HepG2 (cell line): ENCODE data around the gene SLC22A31. TPM values are rescaled to one million over a fixed set of nuclear protein-coding genes. Genes with fewer than 3 reads are reported as not detected.

ENCODE experiments used
- ATAC-seq: fragments of 200-7000 bp; cut with Tn5 transposase; 3 replicates; pipeline ENCODE4 v1.9.1; 2020; ENCODE audit warnings: mild to moderate bottlenecking, moderate library complexity
- BruUV-seq: library from RNA; stranded (reverse); fragments of 400-500 nt; replicated peaks from 2 replicates; lab custom pipeline; 2021; lab: Mats Ljungman, UMichigan
- CTCF ChIA-PET: fragments of 300-600 bp; formaldehyde crosslinking; extraction: SDS; loops from one replicate; lab custom pipeline; 2021; ENCODE audit warnings: low total read pairs, inconsistent platforms, low intra/inter-chr PET ratio; lab: Yijun Ruan, JAX
- POLR2A ChIA-PET: fragments of 350-600 bp; sonication (Branson Sonifier 250); formaldehyde crosslinking; loops from one replicate; lab custom pipeline; 2020; ENCODE audit warnings: antibody characterized with exemption, inconsistent platforms; lab: Yijun Ruan, JAX
- DNase-seq: peaks from one replicate; pipeline ENCODE4 v3.0.0-alpha.2; 2015; ENCODE audit warnings: low spot score
- FAIRE-seq: peaks from 3 replicates; lab custom pipeline; 2011; peaks lifted over from hg19 to GRCh38; lab: Jason Lieb, UNC
- H2AFZ ChIP-seq: one replicate; pipeline ENCODE4 v1.6.1; 2011; ENCODE audit warnings: low read length, inconsistent platforms
- H3K27ac ChIP-seq: fragments of 300-600 bp; 3 replicates; pipeline ENCODE4 v1.8.0; 2011; ENCODE audit warnings: mixed run types, mild to moderate bottlenecking, mixed read lengths, low read length, inconsistent platforms; ENCODE audit not compliant: insufficient read depth; ENCODE audit errors: extremely low read length
- H3K27me3 ChIP-seq, 2 experiments: fragments of 200-600 bp in 1 of 2; 2 replicates in 1 of 2; 3 replicates in 1 of 2; pipeline versions ENCODE4 v1.6.0 to v1.8.0; 2011; ENCODE audit warnings: low read length in 2 of 2, mild to moderate bottlenecking in 2 of 2, moderate library complexity in 2 of 2, inconsistent platforms in 1 of 2; ENCODE audit not compliant: insufficient read depth in 2 of 2, control insufficient read depth in 1 of 2
- H3K36me3 ChIP-seq, 2 experiments: fragments of 200-600 bp in 1 of 2; replicated peaks in 1 of 2; 2 replicates in 1 of 2; 3 replicates in 1 of 2; pipeline versions ENCODE4 v1.5.1 to v1.8.0; 2011; ENCODE audit warnings: low read length in 2 of 2, inconsistent platforms in 1 of 2; ENCODE audit not compliant: insufficient read depth in 2 of 2, control insufficient read depth in 1 of 2
- H3K4me1 ChIP-seq: 2 replicates; pipeline ENCODE4 v1.5.1; 2012; ENCODE audit warnings: low read length, inconsistent platforms; ENCODE audit not compliant: insufficient read depth
- H3K4me2 ChIP-seq: 2 replicates; pipeline ENCODE4 v1.6.0; 2011; ENCODE audit warnings: low read depth, low read length, inconsistent platforms
- H3K4me3 ChIP-seq, 3 experiments: fragments of 200-600 bp in 1 of 3; sonication (generic), shearing (Covaris generic) in 1 of 3; replicated peaks in 1 of 3; 2 replicates each; pipeline ENCODE4 v1.5.1; 2011 to 2016; ENCODE audit warnings: low read length in 3 of 3, inconsistent platforms in 2 of 3, low read depth in 2 of 3, mild to moderate bottlenecking in 2 of 3, control low read depth in 1 of 3, mixed read lengths in 1 of 3; ENCODE audit not compliant: insufficient read depth in 1 of 3
- H3K79me2 ChIP-seq: one replicate; pipeline ENCODE4 v1.6.1; 2011; ENCODE audit warnings: low read length, inconsistent platforms; ENCODE audit not compliant: insufficient read depth
- H3K9ac ChIP-seq: 2 replicates; pipeline ENCODE4 v1.6.0; 2011; ENCODE audit warnings: mild to moderate bottlenecking, low read depth, low read length, inconsistent platforms; ENCODE audit not compliant: insufficient read depth
- H3K9me3 ChIP-seq: 2 replicates; pipeline ENCODE4 v1.5.1; 2012; ENCODE audit warnings: mild to moderate bottlenecking, low read length
- H4K20me1 ChIP-seq: 2 replicates; pipeline ENCODE4 v1.6.0; 2011; ENCODE audit warnings: inconsistent platforms, mild to moderate bottlenecking, low read length, moderate library complexity; ENCODE audit not compliant: insufficient read depth
- FOXA3 ChIP-seq: IDR thresholded peaks from 2 replicates; pipeline ENCODE4 v1.6.1; 2016; ENCODE audit warnings: missing genetic modification reagents, missing compliant biosample characterization
- GPN1 ChIP-seq: sonication (generic); formaldehyde crosslinking; IDR thresholded peaks from 2 replicates; pipeline ENCODE4 v1.5.1; 2020; ENCODE audit warnings: missing genetic modification reagents, borderline replicate concordance
- KDM5B ChIP-seq: sonication (generic); formaldehyde crosslinking; IDR thresholded peaks from 2 replicates; pipeline ENCODE4 v1.4.0; 2020; ENCODE audit warnings: missing genetic modification reagents, mild to moderate bottlenecking, borderline replicate concordance
- MTF2 ChIP-seq: sonication (generic); formaldehyde crosslinking; IDR thresholded peaks from 2 replicates; pipeline ENCODE4 v1.5.0; 2020; ENCODE audit warnings: missing genetic modification reagents, borderline replicate concordance
- PAWR ChIP-seq: sonication (generic); formaldehyde crosslinking; IDR thresholded peaks from 2 replicates; pipeline ENCODE4 v1.4.0; 2020; ENCODE audit warnings: missing genetic modification reagents, mild to moderate bottlenecking, borderline replicate concordance
- POLR2AphosphoS5 ChIP-seq: IDR thresholded peaks from 2 replicates; pipeline ENCODE4 v1.6.1; 2012; ENCODE audit warnings: low read depth, low read length
- WGBS: methylation state at CpG from one replicate; pipeline ENCODE4 v1.1.6; 2017; ENCODE audit warnings: low lambda C conversion rate; 5-methylcytosine and 5-hydroxymethylcytosine counted together
- in situ Hi-C: cut with HindIII; loops from 2 replicates; pipeline ENCODE4 v1.10.0; 2017; ENCODE audit warnings: low pct_unique_long_range_greater_than_20kb; ENCODE audit not compliant: extremely low pct_ligation_motif_present
- intact Hi-C: fragments of 100-400 bp; cut with micrococcal nuclease; formaldehyde crosslinking; loops from one replicate; pipeline ENCODE4 v1.10.0; 2022; ENCODE audit not compliant: unreplicated experiment
- polyA plus RNA-seq, 8 experiments: library from polyadenylated mRNA; depleted of rRNA in 3 of 8; stranded (reverse) in 7 of 8; unstranded in 1 of 8; fragments of >200 nt; fragmentation: Illumina TruSeq in 4 of 8; extraction: Trizol in 4 of 8; gene quantifications; 2 replicates each; pipeline versions ENCODE4 v1.2.1 to v1.2.3, GENCODE V29; 2011 to 2016; ENCODE audit warnings: low read depth in 4 of 8, missing spikeins in 1 of 8, mixed read lengths in 1 of 8; ENCODE audit not compliant: insufficient read depth in 1 of 8
- total RNA-seq, 5 experiments: library from RNA; depleted of rRNA; stranded (reverse); fragments of >200 nt; fragmentation: Illumina TruSeq; extraction: Trizol; gene quantifications; 2 replicates each; pipeline ENCODE4 v1.2.3, GENCODE V29; 2016; ENCODE audit warnings: low read depth in 1 of 5
- TF ChIP-seq, protein P1 (sequence below): sonication (generic); formaldehyde crosslinking; IDR thresholded peaks from 2 replicates; pipeline ENCODE4 v1.4.0; 2020; ENCODE audit warnings: missing genetic modification reagents
- TF ChIP-seq, protein P2 (sequence below): IDR thresholded peaks from 2 replicates; pipeline ENCODE4 v1.6.1; 2016; ENCODE audit warnings: mild to moderate bottlenecking
- TF ChIP-seq, protein P3 (sequence below): sonication (generic); formaldehyde crosslinking; IDR thresholded peaks from 2 replicates; pipeline ENCODE4 v1.5.0; 2020; ENCODE audit warnings: missing genetic modification reagents, mild to moderate bottlenecking, borderline replicate concordance

SLC22A31 gene
- total and polyA plus RNA-seq, 2 of the 13 experiments (the other 11 are each of a cell fraction or from before 2014, with no cell fraction given), result 67.3 to 83.3 TPM

DNA sequence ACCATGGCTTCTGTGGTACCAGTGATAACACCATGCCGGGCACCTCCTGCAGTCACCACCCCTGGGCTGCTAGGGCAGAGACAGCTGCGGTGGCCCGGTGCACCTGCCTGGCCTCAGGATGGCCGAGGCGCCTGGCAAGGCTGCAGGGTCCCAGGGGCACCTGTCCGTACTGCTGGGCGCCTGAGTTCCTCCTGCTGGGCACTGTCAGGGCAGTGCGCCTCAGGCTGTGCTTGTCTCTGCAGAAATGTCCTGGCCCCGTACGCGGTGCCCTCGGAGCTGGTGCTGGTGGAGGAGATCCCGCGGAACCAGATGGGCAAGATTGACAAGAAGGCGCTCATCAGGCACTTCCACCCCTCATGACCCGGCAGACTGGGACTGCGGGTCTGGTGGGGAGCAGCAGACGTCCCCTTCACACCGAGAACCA is 46.5 kb downstream of the SLC22A31 start (continued):
- TF ChIP-seq, protein P1, sequence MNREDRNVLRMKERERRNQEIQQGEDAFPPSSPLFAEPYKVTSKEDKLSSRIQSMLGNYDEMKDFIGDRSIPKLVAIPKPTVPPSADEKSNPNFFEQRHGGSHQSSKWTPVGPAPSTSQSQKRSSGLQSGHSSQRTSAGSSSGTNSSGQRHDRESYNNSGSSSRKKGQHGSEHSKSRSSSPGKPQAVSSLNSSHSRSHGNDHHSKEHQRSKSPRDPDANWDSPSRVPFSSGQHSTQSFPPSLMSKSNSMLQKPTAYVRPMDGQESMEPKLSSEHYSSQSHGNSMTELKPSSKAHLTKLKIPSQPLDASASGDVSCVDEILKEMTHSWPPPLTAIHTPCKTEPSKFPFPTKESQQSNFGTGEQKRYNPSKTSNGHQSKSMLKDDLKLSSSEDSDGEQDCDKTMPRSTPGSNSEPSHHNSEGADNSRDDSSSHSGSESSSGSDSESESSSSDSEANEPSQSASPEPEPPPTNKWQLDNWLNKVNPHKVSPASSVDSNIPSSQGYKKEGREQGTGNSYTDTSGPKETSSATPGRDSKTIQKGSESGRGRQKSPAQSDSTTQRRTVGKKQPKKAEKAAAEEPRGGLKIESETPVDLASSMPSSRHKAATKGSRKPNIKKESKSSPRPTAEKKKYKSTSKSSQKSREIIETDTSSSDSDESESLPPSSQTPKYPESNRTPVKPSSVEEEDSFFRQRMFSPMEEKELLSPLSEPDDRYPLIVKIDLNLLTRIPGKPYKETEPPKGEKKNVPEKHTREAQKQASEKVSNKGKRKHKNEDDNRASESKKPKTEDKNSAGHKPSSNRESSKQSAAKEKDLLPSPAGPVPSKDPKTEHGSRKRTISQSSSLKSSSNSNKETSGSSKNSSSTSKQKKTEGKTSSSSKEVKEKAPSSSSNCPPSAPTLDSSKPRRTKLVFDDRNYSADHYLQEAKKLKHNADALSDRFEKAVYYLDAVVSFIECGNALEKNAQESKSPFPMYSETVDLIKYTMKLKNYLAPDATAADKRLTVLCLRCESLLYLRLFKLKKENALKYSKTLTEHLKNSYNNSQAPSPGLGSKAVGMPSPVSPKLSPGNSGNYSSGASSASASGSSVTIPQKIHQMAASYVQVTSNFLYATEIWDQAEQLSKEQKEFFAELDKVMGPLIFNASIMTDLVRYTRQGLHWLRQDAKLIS (CRISPR knock-in tag), result no peak

DNA sequence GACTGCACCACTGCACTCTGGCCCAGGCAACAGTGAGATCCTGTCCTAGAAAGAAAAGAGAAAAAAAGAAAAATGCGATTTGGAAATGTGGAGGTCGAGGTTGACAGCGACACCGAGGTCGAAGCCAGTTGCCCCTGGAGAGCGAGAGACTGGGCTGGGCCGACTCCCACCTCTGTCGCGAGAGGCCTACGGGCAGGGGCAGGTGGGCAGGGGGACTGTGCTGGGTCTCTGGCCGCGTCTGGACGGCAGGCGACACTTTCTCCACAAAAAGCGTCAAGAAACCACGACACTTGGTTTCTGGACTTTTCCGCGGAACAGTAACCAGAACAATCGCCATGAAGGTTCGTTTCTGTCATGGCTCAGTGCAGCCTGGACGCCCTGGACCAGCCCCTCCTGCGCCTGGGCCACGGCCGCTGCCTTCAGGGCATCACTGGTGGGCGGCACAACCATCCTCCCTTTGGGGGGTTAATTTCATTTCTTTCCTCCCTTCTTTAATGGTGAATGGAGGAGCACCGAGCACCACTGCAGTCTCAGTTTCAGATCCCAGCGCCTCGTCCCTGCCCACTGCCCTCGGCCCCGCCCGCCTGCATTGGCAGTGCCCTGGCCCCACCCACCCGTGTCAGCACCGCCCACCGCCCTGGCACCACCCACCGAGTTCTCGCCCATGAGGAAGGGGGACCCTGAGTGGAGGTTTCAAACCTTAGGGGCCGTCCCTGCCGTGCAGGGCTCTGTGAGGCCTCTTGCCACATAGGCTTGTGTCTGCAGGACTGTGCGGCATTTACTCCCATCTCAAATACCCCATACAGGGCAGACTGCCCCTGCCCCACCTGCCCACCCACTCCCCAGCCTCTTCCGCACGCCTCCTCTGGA is 47.3 kb downstream of the SLC22A31 start:
- no peak overlapping the region for H2AFZ ChIP-seq
- peaks cover 8 to 17% of the 10 kb centered on the region in 2 experiments; a peak in 4 of 5 replicates for H3K27me3 ChIP-seq
- ChIA-PET CTCF (no interaction called here), POLR2A (no interaction called here)
- no peak overlapping the region for H3K9ac ChIP-seq
- ATAC-seq, result peak; percentile 4; the same call in 2 of the 3 replicates
- H3K4me3 ChIP-seq, result no peak overlapping the region
- DNase-seq, result no peak
- H3K36me3 ChIP-seq, result peaks cover 1 to 4% of the 10 kb centered on the region in 2 experiments; a peak in 3 of 5 replicates
- FAIRE-seq, result no peak
- no peak overlapping the region for H3K4me2 ChIP-seq
- no TSS peak for BruUV-seq
- in situ Hi-C loops (no loop called here), intact Hi-C loops (no loop called here)
- H3K4me1 ChIP-seq, result peaks cover 24% of the 10 kb centered on the region
- peaks cover 5% of the 10 kb centered on the region; the same call in 1 of the 2 replicates for H3K9me3 ChIP-seq
- no peaks in the 10 kb centered on the region; the same call in 1 of the 2 replicates for H4K20me1 ChIP-seq
- 84% methylated on average over 35 of the region's 41 CpGs for whole genome bisulfite sequencing
- no peaks in the 10 kb centered on the region for H3K79me2 ChIP-seq
- H3K27ac ChIP-seq, result no peak overlapping the region
- TF ChIP-seq KDM5B (CRISPR knock-in tag) (no peak), MTF2 (CRISPR knock-in tag) (no peak), POLR2AphosphoS5 (no peak), PAWR (CRISPR knock-in tag) (no peak), FOXA3 (no peak), GPN1 (CRISPR knock-in tag) (no peak)
- TF ChIP-seq, protein P2, sequence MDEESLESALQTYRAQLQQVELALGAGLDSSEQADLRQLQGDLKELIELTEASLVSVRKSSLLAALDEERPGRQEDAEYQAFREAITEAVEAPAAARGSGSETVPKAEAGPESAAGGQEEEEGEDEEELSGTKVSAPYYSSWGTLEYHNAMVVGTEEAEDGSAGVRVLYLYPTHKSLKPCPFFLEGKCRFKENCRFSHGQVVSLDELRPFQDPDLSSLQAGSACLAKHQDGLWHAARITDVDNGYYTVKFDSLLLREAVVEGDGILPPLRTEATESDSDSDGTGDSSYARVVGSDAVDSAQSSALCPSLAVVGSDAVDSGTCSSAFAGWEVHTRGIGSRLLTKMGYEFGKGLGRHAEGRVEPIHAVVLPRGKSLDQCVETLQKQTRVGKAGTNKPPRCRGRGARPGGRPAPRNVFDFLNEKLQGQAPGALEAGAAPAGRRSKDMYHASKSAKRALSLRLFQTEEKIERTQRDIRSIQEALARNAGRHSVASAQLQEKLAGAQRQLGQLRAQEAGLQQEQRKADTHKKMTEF, result no peak
- TF ChIP-seq, protein P3, sequence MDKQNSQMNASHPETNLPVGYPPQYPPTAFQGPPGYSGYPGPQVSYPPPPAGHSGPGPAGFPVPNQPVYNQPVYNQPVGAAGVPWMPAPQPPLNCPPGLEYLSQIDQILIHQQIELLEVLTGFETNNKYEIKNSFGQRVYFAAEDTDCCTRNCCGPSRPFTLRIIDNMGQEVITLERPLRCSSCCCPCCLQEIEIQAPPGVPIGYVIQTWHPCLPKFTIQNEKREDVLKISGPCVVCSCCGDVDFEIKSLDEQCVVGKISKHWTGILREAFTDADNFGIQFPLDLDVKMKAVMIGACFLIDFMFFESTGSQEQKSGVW, result no peak
- TF ChIP-seq, all 625 proteins: peak for 0
